ENCODE data around the gene CELSR1. TPM values are rescaled to one million over a fixed set of nuclear protein-coding genes. Genes with fewer than 3 reads are reported as not detected.
"Not testable (repeated sequence)": the region's sequence is repeated elsewhere in the genome, so short reads cannot be mapped to it uniquely, and the experiment has no call there.

Gene CELSR1
- total RNA-seq, 2 experiments from 2014 or later, result 0.10 to 0.17 TPM

DNA sequence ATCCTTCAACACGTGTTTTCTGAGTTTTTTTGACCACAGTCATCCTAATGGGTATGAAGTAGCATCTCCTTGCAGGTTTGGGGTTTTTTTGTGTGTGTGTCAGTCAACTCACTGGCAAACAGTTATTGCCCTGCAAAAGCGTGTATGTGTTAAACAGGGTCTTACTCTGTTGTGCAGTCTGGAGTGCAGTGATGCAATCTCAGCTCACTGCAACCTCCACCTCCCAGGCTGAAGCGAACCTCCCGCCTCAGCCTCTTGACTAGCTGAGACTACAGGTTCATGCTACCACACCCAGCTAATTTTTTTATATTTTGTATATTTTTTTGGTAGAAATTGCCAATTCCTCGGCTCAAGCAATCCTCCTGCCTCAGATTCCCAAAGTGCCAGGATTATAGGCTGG lies 15.4 kb downstream of the CELSR1 start:
- ChIA-PET POLR2A (no interaction called here), CTCF (no interaction called here)

DNA sequence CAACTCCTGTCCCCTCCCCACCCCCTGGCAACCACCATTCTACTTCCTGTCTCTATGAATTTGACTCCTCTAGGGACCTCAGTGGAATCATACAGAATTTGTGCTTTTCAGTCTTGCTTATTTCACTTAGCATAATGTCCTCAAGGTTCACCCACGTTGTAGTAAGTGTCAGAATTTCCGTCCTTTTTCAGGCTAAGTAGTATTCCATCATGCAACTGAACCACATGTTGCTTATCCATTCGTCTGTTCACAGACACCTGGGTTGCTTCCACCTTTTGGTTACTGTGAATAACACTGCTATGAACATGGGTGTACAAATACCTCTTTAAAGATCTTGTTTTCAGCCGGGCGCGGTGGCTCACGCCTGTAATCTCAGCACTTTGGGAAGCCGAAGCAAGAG lies 16.5 kb downstream of the CELSR1 start:
- ChIA-PET CTCF (no interaction called here), POLR2A (no interaction called here)

DNA sequence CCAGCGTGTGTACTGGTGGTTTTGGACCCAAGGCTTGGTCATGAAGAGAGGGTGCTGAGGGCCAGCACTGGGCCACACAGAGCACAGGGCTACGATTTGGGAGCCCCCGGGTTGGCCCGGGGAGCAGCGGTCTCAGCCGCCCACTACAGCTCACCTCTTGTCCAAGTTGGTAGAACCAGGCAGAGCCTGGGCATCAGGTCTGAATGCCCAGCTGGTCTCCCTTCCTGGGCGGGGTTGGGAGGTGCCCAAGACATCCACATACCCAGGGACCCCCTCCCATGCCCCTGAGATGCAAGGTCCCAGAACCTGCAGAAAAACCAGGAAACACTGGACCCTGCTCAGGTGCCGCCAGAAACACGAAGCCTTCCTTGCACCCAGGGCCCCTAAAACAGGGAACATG lies 18.0 kb downstream of the CELSR1 start:
- POLR2A ChIA-PET, result no interaction called here
- CTCF ChIA-PET, result no interaction called here

DNA sequence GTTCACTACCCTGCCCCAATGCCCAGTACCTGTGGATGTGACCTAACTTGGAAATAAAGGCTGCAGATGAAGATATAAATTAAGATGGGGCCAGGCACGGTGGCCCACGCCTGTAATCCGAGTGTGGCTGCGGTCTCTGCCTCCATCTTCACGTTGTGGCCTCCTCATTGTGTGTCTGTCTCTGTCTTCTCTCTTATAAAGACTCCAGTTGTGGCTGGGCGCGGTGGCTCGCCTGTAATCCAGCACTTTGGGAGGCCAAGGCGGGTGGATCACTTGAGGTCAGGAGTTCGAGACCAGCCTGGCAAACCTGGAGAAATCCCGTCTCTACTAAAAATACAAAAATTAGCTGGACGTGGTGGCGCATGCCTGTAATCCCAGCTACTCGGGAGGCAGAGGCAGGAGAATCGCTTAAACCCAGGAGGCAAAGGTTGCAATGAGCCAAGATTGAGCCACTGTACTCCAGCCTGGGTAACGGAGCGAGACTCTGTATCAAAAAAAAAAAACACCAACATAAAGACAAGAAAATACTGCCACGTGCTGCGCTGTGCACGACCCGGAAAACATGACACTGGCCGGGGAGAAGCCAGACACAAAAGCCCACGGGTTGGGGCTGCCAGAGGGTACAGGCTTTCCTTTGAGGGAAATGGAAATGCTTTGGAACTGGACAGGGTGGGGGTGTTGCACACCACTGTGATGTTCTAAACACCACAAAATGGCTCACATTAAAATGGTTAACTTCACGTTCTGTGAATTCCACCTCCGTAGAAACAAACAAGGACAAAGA lies 18.7 kb downstream of the CELSR1 start:
- POLR2A ChIA-PET, result no interaction called here
- CTCF ChIA-PET, result no interaction called here

DNA sequence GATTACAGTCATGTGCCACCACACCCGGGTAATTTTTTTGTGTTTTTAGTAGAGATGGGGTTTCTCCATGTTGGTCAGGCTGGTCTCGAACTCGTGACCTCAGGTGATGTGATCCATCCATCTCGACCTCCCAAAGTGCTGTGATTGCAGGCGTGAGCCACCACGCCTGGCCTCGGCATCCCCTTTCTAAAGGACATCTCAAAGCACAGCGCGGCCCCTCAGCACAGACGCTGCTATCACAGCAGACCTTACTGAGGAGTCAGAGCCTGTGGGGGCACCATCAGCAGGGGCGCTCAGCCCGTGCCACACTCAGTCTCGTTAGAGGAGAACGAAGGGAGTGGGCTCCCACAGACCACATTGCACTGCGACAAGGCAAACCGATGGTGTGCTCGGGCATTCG lies 19.4 kb downstream of the CELSR1 start:
- ChIA-PET CTCF (no interaction called here), POLR2A (no interaction called here)

DNA sequence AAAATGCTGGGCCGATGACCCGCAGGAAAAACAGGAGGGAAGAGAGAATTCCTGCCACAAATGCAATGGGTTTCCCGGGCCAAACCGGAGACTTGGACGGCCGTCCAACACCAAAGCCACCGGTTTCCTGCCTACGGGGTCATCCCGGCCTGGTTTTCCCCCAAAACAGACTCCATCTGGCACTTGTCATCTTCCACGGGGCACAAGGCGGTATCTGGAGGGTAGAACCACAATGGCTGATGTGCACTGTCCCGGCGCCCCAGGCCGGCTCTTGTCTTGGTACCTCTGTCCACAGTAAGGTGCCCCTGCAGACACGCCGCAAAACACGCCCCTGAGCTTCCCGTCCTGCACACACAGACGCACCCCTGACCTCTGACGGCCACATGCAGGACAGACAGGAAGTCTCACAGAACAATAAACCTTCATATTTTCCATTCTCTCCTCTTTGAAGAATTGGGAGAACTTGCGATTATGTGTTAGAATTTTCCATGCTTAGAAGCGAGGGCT lies 20.1 kb downstream of the CELSR1 start:
- ChIA-PET CTCF (no interaction called here), POLR2A (no interaction called here)

DNA sequence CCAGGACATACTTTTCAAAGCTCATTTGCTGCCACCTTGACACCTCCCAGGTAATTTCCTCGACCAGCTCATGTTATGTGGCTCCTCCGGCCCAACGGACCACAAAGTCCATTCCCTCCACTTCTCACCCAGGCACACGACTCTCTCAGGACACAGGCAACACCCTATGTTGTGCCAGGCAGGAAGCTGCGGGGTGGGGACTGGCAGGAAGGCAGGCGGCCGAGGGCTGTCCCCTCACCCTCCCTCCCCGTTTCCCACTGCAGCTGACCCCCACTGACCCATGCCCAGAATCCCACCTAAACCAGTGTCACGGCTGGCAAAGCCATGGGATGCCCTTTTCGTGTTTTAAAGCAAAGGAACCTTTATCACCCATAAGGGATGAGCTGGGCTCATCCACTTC lies 20.8 kb downstream of the CELSR1 start:
- CTCF ChIA-PET, result no interaction called here
- POLR2A ChIA-PET, result no interaction called here

DNA sequence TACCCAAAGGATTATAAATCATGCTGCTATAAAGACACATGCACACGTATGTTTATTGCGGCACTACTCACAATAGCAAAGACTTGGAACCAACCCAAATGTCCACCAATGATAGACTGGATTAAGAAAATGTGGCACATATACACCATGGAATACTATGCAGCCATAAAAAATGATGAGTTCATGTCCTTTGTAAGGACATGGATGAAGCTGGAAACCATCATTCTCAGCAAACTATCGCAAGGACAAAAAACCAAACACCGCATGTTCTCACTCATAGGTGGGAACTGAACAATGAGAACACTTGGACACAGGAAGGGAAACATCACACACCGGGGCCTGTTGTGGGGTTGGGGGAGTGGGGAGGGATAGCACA lies 21.3 kb downstream of the CELSR1 start:
- POLR2A ChIA-PET, CTCF ChIA-PET: not testable (repeated sequence)

DNA sequence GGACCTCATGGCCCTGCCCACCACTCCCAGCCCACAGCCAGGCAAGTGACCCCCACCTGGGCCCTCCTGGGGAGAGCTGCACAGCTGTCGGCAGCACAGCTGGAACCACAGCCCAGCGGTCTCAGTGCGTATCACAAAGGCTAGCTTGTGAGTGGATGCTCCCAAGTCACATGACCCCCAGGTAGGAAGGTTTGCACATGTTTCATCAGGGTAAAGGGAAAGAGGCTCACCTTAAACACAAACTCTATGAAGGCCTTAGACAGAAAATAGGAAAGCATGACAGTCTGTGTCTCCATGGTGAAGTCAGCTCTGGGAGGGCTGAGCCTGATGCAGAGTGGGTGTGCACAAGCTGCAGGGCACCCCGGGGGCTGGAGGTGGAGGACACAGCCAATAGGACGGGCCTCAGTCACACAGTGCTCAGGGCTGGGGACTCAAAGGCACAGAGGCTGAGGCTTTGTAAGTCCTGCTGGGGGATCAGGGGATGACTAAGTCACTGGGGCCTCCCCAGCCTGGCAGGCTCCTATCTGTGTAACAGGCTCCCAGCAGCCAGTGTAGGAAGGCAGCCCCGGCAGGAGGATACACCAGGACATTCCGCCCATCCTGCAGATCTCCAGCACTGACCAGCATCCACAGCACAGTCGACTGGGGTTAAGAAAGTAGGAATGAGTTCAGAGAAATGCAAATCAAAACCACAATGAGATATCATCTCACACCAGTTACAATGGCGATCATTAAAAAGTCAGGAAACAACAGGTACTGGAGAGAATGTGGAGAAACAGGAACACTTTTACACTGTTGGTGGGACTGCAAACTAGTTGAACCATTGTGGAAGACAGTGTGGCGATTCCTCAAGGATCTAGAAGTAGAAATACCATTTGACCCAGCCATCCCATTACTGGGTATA lies 22.0 kb downstream of the CELSR1 start:
- CTCF ChIA-PET, result no interaction called here
- POLR2A ChIA-PET, result no interaction called here

DNA sequence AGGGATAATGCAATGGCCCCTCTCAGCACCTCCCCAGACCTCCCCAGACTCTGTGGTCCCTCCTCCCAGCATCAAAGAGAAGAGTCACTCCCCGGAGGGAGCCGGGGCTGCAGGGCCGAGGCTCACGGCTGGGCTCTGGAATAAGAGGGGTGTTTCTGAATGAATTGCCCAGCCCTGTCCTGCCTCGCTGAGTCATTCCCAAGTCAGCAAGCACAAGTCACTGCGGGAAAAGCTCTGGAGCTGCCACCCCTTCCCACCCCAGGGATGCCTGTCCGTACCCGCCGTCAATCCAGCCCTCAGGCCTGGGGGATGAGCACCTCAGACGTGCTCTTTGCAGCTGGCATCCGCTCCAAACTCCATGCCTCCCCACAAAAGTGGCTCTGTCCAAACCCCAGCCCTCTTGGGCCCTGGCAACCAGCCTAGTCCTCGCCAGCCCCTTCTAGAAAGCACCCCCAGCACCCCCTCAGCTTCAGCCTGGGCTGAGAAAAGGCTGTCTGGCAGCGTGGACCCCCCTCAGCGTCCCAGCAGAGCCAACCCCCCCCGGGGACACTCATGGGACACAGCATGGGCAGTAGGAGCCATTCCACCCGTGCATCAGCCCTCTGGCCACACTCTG lies 22.7 kb downstream of the CELSR1 start:
- POLR2A ChIA-PET, result no interaction called here
- CTCF ChIA-PET, result no interaction called here

DNA sequence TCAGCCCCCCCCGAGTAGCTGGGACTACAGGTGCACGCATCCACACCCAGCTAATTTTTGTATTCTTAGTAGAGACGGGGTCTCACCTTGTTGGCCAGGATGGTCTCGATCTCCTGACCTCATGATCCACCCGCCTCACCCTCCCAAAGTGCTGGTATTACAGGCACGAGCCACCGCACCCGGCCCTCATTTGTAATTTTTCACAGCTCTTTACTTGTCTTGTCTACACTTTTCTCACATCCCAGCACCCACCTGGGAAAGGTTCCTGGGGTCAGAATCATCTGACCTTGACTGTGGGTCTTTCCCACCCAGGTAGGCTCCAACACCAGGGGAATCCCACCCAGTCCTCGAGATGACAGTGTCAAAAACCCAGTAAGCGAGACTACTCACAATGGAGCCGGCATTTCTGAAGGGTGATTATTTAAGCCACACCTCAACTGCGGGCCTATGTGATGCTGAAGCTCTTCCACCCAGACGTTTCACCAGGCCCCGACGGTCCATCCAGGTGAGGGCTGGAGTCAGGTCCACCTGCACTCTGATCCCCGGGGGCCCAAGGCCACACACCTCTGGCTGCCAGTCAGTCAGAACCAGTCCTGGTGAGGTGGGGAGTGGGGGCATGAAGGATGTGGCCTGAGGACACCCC lies 23.4 kb downstream of the CELSR1 start:
- ChIA-PET CTCF (no interaction called here), POLR2A (no interaction called here)

DNA sequence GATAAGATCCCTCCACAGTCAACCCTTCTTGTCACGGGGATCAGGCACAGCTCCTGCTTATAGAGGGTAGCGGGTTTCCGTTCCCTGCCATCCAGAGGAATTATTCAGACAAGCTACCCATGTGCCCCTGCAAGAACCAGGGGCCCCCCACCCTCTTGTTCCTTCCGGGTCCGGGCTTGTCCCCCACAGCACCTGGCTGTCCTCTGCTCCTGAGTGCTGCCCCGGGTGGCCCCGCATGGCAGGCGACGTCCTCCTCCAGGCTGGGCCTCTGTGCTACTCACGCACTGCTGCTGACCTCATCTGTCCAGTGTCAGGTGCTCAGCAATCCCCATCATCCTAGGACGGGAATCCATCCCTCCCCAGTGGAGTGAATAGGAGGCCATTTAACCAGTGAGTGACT lies 24.7 kb downstream of the CELSR1 start:
- ChIA-PET POLR2A (no interaction called here), CTCF (no interaction called here)

DNA sequence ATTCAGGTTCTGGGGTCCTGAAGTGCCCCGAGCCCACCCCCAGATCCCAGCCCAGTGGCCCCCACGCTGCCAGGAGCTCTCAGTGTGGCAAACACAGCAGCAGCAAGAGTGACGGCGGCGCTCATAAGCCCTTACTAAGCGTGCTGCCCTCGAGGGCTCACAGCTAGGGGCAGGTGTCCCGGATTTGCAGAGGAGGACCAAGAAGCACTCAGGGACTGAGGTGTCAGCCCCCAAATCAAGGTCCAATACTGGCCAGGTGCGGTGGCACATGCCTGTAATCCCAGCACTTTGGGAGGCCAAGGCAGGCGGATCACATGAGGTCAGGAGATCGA lies 25.4 kb downstream of the CELSR1 start:
- CTCF ChIA-PET, result no interaction called here

DNA sequence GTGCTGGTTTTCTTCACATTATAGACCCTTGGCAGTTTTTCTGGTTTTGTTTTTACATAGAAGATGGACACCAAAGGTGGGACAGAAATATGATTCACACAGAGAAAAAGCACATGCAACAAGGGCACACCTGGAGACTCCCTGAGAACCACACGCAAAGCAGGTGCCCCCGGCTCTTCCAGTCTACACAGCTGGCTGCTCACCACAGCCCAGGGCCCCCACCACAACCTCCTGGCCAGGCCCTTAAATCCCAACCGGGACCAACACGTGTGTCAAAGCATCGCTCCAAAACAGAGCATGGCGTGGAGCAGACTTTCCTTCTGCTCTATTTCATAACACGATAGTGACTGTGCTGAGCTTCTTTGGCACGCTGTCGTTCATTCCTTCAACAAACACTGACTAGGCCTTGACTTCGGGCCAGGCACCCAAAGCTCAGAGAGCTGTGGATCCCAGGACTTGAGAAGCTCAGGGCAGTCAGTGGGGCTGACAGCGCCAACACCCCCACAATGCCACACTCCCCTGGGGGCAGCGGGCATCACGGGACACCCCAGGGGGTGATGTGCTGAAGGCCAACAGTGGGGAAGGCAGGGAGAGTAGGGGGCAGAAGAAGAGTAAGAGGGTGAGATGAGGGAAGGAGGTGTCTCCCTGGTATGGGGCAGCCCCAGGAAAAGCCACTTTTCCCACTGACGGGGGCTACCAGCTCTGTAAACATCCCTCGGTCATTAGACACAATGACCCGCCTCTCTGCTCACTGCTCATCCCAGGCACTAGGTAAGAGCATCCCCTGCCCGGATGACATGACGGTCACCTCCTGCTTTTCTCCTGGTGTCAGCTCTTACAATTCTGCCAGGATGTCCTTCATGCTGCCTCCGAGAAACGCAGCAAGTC lies 26.0 kb downstream of the CELSR1 start:
- ChIA-PET POLR2A (no interaction called here), CTCF (no interaction called here)

More for the DNA sequence above, 25.4 kb downstream of the CELSR1 start:
- POLR2A ChIA-PET, result no interaction called here

DNA sequence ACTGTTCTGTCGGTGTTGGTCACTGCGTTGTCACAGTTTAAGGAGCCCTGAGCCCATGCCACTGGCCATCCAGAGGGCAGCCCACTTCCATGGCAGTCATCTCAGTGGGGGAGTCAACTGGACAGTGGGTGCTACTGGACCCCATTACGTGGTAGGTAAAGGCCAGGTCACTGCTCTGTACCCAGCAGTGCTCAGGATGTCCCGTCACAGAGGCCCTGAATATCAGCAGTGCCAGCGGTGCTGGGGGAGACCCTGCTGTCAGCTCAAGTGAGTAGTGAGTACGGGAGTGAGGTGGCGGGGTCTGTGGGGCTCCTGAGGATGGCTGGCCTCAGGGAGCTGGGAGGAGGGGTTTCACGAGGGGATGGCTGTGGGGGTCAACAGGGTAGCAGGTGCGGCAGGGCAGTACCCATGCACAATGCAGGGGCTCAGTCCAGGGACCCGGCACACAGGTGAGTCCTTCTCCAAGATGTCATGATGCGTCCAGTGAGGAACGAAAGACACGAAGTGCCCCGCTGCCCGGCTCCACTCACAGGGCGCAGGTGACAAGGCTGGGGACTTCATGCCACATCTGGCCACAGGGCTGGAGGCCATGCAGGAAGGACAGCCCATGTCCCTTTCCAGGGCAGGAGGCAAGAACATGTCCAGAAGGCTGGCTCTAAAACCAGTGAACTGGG lies 27.9 kb downstream of the CELSR1 start:
- ChIA-PET CTCF (no interaction called here), POLR2A (no interaction called here)

DNA sequence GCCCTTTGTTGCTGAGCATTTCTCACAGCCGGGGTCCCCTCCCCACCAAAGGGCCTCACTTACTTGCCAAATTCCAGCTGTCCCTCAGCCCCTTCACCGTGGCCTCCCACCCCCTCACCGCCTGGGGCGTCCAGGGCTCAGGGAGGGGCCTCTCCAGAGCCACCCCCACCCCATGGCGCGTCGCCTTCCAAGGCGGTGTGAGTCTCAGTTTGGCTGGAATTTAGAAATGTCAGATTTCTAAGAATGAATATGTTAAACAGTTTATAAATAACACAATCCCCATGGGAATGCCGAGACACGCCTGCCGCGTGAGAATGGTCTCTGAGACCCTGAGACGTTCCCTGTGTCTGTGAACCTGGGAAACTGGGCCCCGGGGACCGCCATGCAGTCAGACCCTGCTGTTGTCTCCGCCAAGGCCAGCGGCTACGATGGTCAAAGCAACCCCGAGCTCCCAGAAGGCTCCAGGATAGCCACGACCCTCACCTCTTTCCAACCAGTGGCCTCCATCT lies 28.9 kb downstream of the CELSR1 start:
- ChIA-PET POLR2A (no interaction called here), CTCF (no interaction called here)

DNA sequence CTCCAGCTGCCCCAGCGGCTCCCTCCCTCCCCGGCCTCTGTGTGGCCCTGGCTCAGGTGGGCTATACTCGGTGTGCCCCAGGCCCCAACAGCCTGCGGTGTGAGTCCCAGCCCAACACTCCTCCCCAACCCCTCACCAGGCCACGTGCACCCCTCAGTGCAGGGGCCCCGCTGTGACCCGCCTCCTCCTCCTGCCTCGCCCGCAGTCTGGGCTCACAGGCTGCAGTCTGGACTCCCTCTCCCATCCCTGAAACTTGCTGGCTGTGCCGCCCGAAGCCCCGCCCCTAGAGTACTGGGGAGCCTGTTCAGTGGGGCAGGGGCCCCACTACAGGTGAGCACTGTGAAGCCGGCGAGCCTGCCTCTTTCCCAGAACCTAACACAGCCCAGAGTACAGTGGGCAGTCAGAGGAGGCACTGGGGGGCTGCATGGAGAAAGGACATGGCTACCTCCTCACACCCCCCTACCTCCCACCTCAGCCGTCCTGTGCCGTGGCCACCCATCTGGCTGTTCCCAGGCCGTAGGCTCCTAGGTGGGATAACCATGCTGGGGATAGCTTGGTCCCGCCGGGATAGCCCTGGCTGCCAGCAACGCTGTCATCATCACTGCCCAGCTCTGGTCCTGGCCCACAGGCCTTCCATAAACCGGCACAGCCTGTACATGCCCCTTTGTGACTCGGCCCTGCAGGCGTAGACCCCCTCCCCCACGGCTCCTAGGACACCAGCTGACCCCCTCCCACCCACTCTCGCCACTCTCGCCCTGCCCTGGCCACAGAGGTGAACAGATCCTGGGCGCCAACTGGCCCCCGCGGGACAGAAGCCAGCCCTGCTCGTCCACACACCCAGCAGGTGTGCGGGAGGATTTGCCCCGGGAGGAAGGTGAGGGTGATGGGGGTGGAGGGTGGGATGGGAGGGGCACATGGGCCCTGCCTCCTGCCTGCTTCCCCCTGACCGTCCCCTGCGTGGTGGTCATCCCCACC lies 29.7 kb downstream of the CELSR1 start:
- POLR2A ChIA-PET, result no interaction called here
- CTCF ChIA-PET, result no interaction called here

DNA sequence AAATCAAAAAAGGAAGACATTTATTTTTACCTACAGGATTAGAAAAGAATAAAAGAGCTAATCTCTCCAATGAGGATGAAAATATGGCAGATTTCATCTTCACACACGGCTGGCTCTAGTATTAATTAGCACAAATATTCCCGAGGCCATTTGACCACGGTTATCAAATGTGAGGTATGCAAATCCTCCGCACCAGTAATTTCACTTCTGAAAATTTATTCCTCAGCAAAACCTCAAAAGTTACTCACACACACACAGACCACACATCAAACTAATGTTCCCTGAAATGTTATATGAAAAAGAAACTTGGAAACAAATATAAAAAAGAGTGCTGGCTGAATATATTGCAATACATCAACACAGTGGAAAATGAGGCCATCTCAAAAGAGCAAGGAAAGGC lies 32.8 kb downstream of the CELSR1 start:
- ChIA-PET CTCF (interaction anchor here (0.7 kb wide), 1 partner anchor 601 kb away, joined by 3 read pairs; no protein-coding TSS in a partner anchor), POLR2A (interaction anchor here (0.7 kb wide), 1 partner anchor 191 kb away, joined by 3 read pairs; no protein-coding TSS in a partner anchor)
